OCI-LY7 (cell line): ENCODE data around the gene CPSF7. TPM values are rescaled to one million over a fixed set of nuclear protein-coding genes. Genes with fewer than 3 reads are reported as not detected.

Experiments used
- BruUV-seq: library from RNA; stranded (reverse); fragments of 400-500 nt; replicated peaks from 2 replicates; lab custom pipeline; 2021; lab: Mats Ljungman, UMichigan
- CTCF ChIA-PET: fragments of 300-600 bp; sonication (Branson Sonifier 250); formaldehyde crosslinking; loops from one replicate; lab custom pipeline; 2022; ENCODE audit warnings: antibody characterized with exemption; ENCODE audit not compliant: unreplicated experiment; lab: Charles Lee
- POLR2A ChIA-PET: fragments of 300-600 bp; sonication (Branson Sonifier 250); formaldehyde crosslinking; loops from one replicate; lab custom pipeline; 2022; ENCODE audit warnings: antibody characterized with exemption; lab: Charles Lee
- DNase-seq: peaks from one replicate; pipeline ENCODE4 v3.0.0-alpha.2; 2015; ENCODE audit warnings: low spot score
- H2AFZ ChIP-seq: fragments of 200-600 bp; sonication (generic), shearing (Covaris generic); 2 replicates; pipeline ENCODE4 v1.6.1; 2014; ENCODE audit warnings: mild to moderate bottlenecking, antibody characterized with exemption, low read length, moderate library complexity
- H3K27ac ChIP-seq: fragments of 200-600 bp; sonication (generic); 2 replicates; pipeline ENCODE4 v1.5.1; 2014; ENCODE audit warnings: mixed run types, low read depth, mild to moderate bottlenecking, moderate library complexity, low read length, inconsistent platforms; ENCODE audit not compliant: poor library complexity, severe bottlenecking
- H3K36me3 ChIP-seq: fragments of 200-600 bp; sonication (generic); 2 replicates; pipeline ENCODE4 v1.6.1; 2014; ENCODE audit warnings: mild to moderate bottlenecking, antibody characterized with exemption, low read length, moderate library complexity, mixed read lengths; ENCODE audit not compliant: insufficient read depth
- H3K4me1 ChIP-seq: fragments of 200-600 bp; sonication (generic); 2 replicates; pipeline ENCODE4 v1.5.1; 2014; ENCODE audit warnings: mild to moderate bottlenecking, low read length; ENCODE audit not compliant: insufficient read depth, poor library complexity, severe bottlenecking
- H3K4me2 ChIP-seq: fragments of 200-600 bp; sonication (generic); 2 replicates; pipeline ENCODE4 v1.6.1; 2014; ENCODE audit warnings: mild to moderate bottlenecking, low read length
- H3K4me3 ChIP-seq: fragments of 200-600 bp; sonication (generic); 2 replicates; pipeline ENCODE4 v1.5.1; 2014; ENCODE audit warnings: mild to moderate bottlenecking, low read depth, low read length; ENCODE audit not compliant: poor library complexity, severe bottlenecking
- H3K79me2 ChIP-seq: fragments of 200-600 bp; sonication (generic); 2 replicates; pipeline ENCODE4 v1.6.1; 2016; ENCODE audit warnings: low read depth, mild to moderate bottlenecking, low read length, moderate library complexity, mixed read lengths; ENCODE audit not compliant: insufficient read depth
- H3K9me2 ChIP-seq: fragments of 200-600 bp; sonication (generic); 2 replicates; pipeline ENCODE4 v1.6.1; 2016; ENCODE audit warnings: mild to moderate bottlenecking, low read length, mixed read lengths; ENCODE audit not compliant: insufficient read depth
- H3K9me3 ChIP-seq: fragments of 200-600 bp; sonication (generic); 2 replicates; pipeline ENCODE4 v1.6.1; 2014; ENCODE audit warnings: mild to moderate bottlenecking, mixed run types, low read length, mixed read lengths
- H4K20me1 ChIP-seq: fragments of 200-600 bp; sonication (generic); 2 replicates; pipeline ENCODE4 v1.6.1; 2014; ENCODE audit warnings: mild to moderate bottlenecking, antibody characterized with exemption, low read length, moderate library complexity, mixed read lengths; ENCODE audit not compliant: insufficient read depth
- CTCF ChIP-seq: fragments of 200-600 bp; sonication (generic); conservative IDR thresholded peaks from 2 replicates; pipeline ENCODE4 v1.5.1; 2014; ENCODE audit warnings: mild to moderate bottlenecking, antibody characterized with exemption, low read length, moderate library complexity, mixed read lengths
- EZH2phosphoT487 ChIP-seq: fragments of 200-600 bp; sonication (generic); IDR thresholded peaks from 2 replicates; pipeline ENCODE4 v1.6.1; 2018; ENCODE audit warnings: low read depth, borderline replicate concordance, mild to moderate bottlenecking, mixed run types, antibody characterized with exemption, low read length, moderate library complexity, mixed read lengths
- intact Hi-C: fragments of 100-400 bp; cut with micrococcal nuclease; formaldehyde crosslinking; loops from one replicate; pipeline ENCODE4 v1.10.0; 2022; ENCODE audit not compliant: unreplicated experiment
- total RNA-seq, 2 experiments: library from RNA; depleted of rRNA in 1 of 2; stranded (reverse); fragments of >200 nt in 1 of 2; shearing (Covaris generic) in 1 of 2; gene quantifications; 2 replicates each; pipeline ENCODE4 v1.2.3, GENCODE V29; 2014 to 2022

The CPSF7 gene
- total RNA-seq, 2 experiments from 2014 or later, result 69.4 to 128 TPM

GRCh38 chr11:61375761-61376108, 54.0 kb downstream of the CPSF7 start:
- intact Hi-C loops, result no loop called here
- POLR2A ChIA-PET, result interaction anchor here (1.1 kb wide), 1 partner anchor 40 kb away, joined by 3 read pairs; no protein-coding TSS in a partner anchor
- TF ChIP-seq EZH2phosphoT487 (no peak), CTCF (no peak)

GRCh38 chr11:61372659-61373420, 56.9 kb downstream of the CPSF7 start:
- POLR2A ChIA-PET, result interaction anchor here (2.4 kb wide), 1 partner anchor 17 kb away, joined by 7 read pairs; no protein-coding TSS in a partner anchor
- no peak overlapping the region for H3K27ac ChIP-seq
- BruUV-seq, result no TSS peak
- CTCF ChIA-PET, result no interaction called here
- H2AFZ ChIP-seq, result no peak overlapping the region
- no peak overlapping the region for H3K4me3 ChIP-seq
- H3K79me2 ChIP-seq, result no peaks in the 10 kb centered on the region
- TF ChIP-seq CTCF (no peak), EZH2phosphoT487 (no peak)
- no peaks in the 10 kb centered on the region for H4K20me1 ChIP-seq
- H3K9me2 ChIP-seq, result no peaks in the 10 kb centered on the region
- no peak overlapping the region for H3K4me2 ChIP-seq
- peaks cover 24% of the 10 kb centered on the region; the same call in 1 of the 2 replicates for H3K9me3 ChIP-seq
- no peaks in the 10 kb centered on the region for H3K4me1 ChIP-seq
- peaks cover 89% of the 10 kb centered on the region for H3K36me3 ChIP-seq
- DNase-seq, result no peak
- intact Hi-C loops, result no loop called here

More at GRCh38 chr11:61375761-61376108, 54.0 kb downstream of the CPSF7 start:
- H3K9me2 ChIP-seq, result no peaks in the 10 kb centered on the region
- no peak overlapping the region for H2AFZ ChIP-seq
- no TSS peak for BruUV-seq
- peaks cover 61% of the 10 kb centered on the region for H3K36me3 ChIP-seq
- no peak overlapping the region for H3K27ac ChIP-seq
- no peak for DNase-seq
- no peak overlapping the region for H3K4me2 ChIP-seq
- peaks cover 24% of the 10 kb centered on the region; the same call in 1 of the 2 replicates for H3K9me3 ChIP-seq
- no peaks in the 10 kb centered on the region for H4K20me1 ChIP-seq
- no peaks in the 10 kb centered on the region for H3K79me2 ChIP-seq
- CTCF ChIA-PET, result no interaction called here
- no peaks in the 10 kb centered on the region for H3K4me1 ChIP-seq
- no peak overlapping the region for H3K4me3 ChIP-seq
